Vagina (tissue), 2 donors: Measurements from ENCODE around the gene JMJD7.

Experiments
- POLR2A ChIP-seq, 2 donors: fragments of 450-650 bp; IDR thresholded peaks; one replicate each; pipeline ENCODE4 v1.6.1; 2017; ENCODE audit warnings: antibody characterized with exemption in 2 of 2, mild to moderate bottlenecking in 2 of 2, moderate library complexity in 2 of 2
- TF ChIP-seq, protein P1 (sequence below), 3 experiments: fragments of 450-650 bp in 2 of 3; fragments of 200-600 bp in 1 of 3; sonication (generic) in 1 of 3; IDR thresholded peaks; one replicate each; pipeline ENCODE4 v1.5.1; 2017 to 2019; ENCODE audit warnings: antibody characterized with exemption in 3 of 3, mild to moderate bottlenecking in 2 of 3, moderate library complexity in 2 of 3

DNA sequence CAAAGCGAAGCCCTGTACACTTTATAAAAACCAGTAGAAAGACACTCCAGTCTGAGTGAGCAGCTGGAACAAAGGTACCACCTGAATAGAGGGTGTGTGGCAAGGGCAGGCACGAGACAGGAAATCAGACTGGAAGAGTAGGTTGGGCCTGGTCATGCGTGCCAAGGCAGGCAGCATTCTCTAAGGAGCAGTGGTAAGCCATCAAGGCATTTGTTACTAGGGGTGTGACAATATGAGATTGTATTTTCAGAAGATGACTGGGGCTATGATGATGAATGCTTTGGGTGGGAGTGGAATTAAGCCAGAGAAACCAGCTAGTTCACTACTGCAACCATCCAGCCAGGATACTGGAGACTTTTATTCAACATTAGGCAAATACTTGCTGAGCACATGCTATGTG is 5.0 kb downstream of the JMJD7 start:
- TF ChIP-seq, protein P1, sequence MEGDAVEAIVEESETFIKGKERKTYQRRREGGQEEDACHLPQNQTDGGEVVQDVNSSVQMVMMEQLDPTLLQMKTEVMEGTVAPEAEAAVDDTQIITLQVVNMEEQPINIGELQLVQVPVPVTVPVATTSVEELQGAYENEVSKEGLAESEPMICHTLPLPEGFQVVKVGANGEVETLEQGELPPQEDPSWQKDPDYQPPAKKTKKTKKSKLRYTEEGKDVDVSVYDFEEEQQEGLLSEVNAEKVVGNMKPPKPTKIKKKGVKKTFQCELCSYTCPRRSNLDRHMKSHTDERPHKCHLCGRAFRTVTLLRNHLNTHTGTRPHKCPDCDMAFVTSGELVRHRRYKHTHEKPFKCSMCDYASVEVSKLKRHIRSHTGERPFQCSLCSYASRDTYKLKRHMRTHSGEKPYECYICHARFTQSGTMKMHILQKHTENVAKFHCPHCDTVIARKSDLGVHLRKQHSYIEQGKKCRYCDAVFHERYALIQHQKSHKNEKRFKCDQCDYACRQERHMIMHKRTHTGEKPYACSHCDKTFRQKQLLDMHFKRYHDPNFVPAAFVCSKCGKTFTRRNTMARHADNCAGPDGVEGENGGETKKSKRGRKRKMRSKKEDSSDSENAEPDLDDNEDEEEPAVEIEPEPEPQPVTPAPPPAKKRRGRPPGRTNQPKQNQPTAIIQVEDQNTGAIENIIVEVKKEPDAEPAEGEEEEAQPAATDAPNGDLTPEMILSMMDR (IDR thresholded peaks at IDR 0.05), result no peak
- TF ChIP-seq POLR2A (IDR thresholded peaks at IDR 0.05), result no peak
